HepG2 (cell line): ENCODE measurements around the gene TMPRSS15. TPM values are rescaled to one million over a fixed set of nuclear protein-coding genes. Genes with fewer than 3 reads are reported as not detected.

Experiments used
- ATAC-seq: fragments of 200-7000 bp; cut with Tn5 transposase; 3 replicates; pipeline ENCODE4 v1.9.1; 2020; ENCODE audit warnings: mild to moderate bottlenecking, moderate library complexity
- BruUV-seq: library from RNA; stranded (reverse); fragments of 400-500 nt; replicated peaks from 2 replicates; lab custom pipeline; 2021; lab: Mats Ljungman, UMichigan
- CTCF ChIA-PET: fragments of 300-600 bp; formaldehyde crosslinking; extraction: SDS; loops from one replicate; lab custom pipeline; 2021; ENCODE audit warnings: low total read pairs, inconsistent platforms, low intra/inter-chr PET ratio; lab: Yijun Ruan, JAX
- POLR2A ChIA-PET: fragments of 350-600 bp; sonication (Branson Sonifier 250); formaldehyde crosslinking; loops from one replicate; lab custom pipeline; 2020; ENCODE audit warnings: antibody characterized with exemption, inconsistent platforms; lab: Yijun Ruan, JAX
- DNase-seq: peaks from one replicate; pipeline ENCODE4 v3.0.0-alpha.2; 2015; ENCODE audit warnings: low spot score
- FAIRE-seq: peaks from 3 replicates; lab custom pipeline; 2011; peaks lifted over from hg19 to GRCh38; lab: Jason Lieb, UNC
- H2AFZ ChIP-seq: one replicate; pipeline ENCODE4 v1.6.1; 2011; ENCODE audit warnings: low read length, inconsistent platforms
- H3K27ac ChIP-seq: fragments of 300-600 bp; 3 replicates; pipeline ENCODE4 v1.8.0; 2011; ENCODE audit warnings: mixed run types, mild to moderate bottlenecking, mixed read lengths, low read length, inconsistent platforms; ENCODE audit not compliant: insufficient read depth; ENCODE audit errors: extremely low read length
- H3K27me3 ChIP-seq, 2 experiments: fragments of 200-600 bp in 1 of 2; 2 replicates in 1 of 2; 3 replicates in 1 of 2; pipeline versions ENCODE4 v1.6.0 to v1.8.0; 2011; ENCODE audit warnings: low read length in 2 of 2, mild to moderate bottlenecking in 2 of 2, moderate library complexity in 2 of 2, inconsistent platforms in 1 of 2; ENCODE audit not compliant: insufficient read depth in 2 of 2, control insufficient read depth in 1 of 2
- H3K36me3 ChIP-seq, 2 experiments: fragments of 200-600 bp in 1 of 2; replicated peaks in 1 of 2; 2 replicates in 1 of 2; 3 replicates in 1 of 2; pipeline versions ENCODE4 v1.5.1 to v1.8.0; 2011; ENCODE audit warnings: low read length in 2 of 2, inconsistent platforms in 1 of 2; ENCODE audit not compliant: insufficient read depth in 2 of 2, control insufficient read depth in 1 of 2
- H3K4me1 ChIP-seq: 2 replicates; pipeline ENCODE4 v1.5.1; 2012; ENCODE audit warnings: low read length, inconsistent platforms; ENCODE audit not compliant: insufficient read depth
- H3K4me2 ChIP-seq: 2 replicates; pipeline ENCODE4 v1.6.0; 2011; ENCODE audit warnings: low read depth, low read length, inconsistent platforms
- H3K4me3 ChIP-seq, 3 experiments: fragments of 200-600 bp in 1 of 3; sonication (generic), shearing (Covaris generic) in 1 of 3; replicated peaks in 1 of 3; 2 replicates each; pipeline ENCODE4 v1.5.1; 2011 to 2016; ENCODE audit warnings: low read length in 3 of 3, inconsistent platforms in 2 of 3, low read depth in 2 of 3, mild to moderate bottlenecking in 2 of 3, control low read depth in 1 of 3, mixed read lengths in 1 of 3; ENCODE audit not compliant: insufficient read depth in 1 of 3
- H3K79me2 ChIP-seq: one replicate; pipeline ENCODE4 v1.6.1; 2011; ENCODE audit warnings: low read length, inconsistent platforms; ENCODE audit not compliant: insufficient read depth
- H3K9ac ChIP-seq: 2 replicates; pipeline ENCODE4 v1.6.0; 2011; ENCODE audit warnings: mild to moderate bottlenecking, low read depth, low read length, inconsistent platforms; ENCODE audit not compliant: insufficient read depth
- H3K9me3 ChIP-seq: 2 replicates; pipeline ENCODE4 v1.5.1; 2012; ENCODE audit warnings: mild to moderate bottlenecking, low read length
- H4K20me1 ChIP-seq: 2 replicates; pipeline ENCODE4 v1.6.0; 2011; ENCODE audit warnings: inconsistent platforms, mild to moderate bottlenecking, low read length, moderate library complexity; ENCODE audit not compliant: insufficient read depth
- AKNA ChIP-seq: sonication (generic); formaldehyde crosslinking; IDR thresholded peaks from 2 replicates; pipeline ENCODE4 v1.4.0; 2020; ENCODE audit warnings: missing genetic modification reagents, borderline replicate concordance
- ASH2L ChIP-seq: fragments of 300-600, 200-600 bp; sonication (generic); IDR thresholded peaks from 2 replicates; pipeline ENCODE4 v1.7.0; 2017; ENCODE audit warnings: low read depth, mild to moderate bottlenecking, moderate library complexity, mixed read lengths, low read length; ENCODE audit not compliant: insufficient read length
- CSRNP2 ChIP-seq: sonication (generic); formaldehyde crosslinking; conservative IDR thresholded peaks from 2 replicates; pipeline ENCODE4 v1.8.0; 2022; ENCODE audit warnings: low read depth, missing genetic modification reagents
- ESRRA ChIP-seq: sonication (generic); formaldehyde crosslinking; IDR thresholded peaks from 2 replicates; pipeline ENCODE4 v1.5.1; 2020; ENCODE audit warnings: mild to moderate bottlenecking, low read depth, missing genetic modification reagents
- FOXK2 ChIP-seq: fragments of 450-650 bp; IDR thresholded peaks from 2 replicates; pipeline ENCODE4 v1.6.1; 2016
- GATAD2A ChIP-seq: IDR thresholded peaks from 2 replicates; pipeline ENCODE4 v1.6.1; 2016
- MAFF ChIP-seq: IDR thresholded peaks from 2 replicates; pipeline ENCODE4 v1.6.1; 2011; ENCODE audit warnings: low read depth, low read length, improper control_type of control experiment
- MXD4 ChIP-seq: IDR thresholded peaks from 2 replicates; pipeline ENCODE4 v1.6.1; 2016; ENCODE audit warnings: mild to moderate bottlenecking, missing biosample characterization, missing genetic modification reagents
- SKIL ChIP-seq: sonication (generic); formaldehyde crosslinking; IDR thresholded peaks from 2 replicates; pipeline ENCODE4 v1.8.0; 2022; ENCODE audit warnings: missing genetic modification reagents, mild to moderate bottlenecking, moderate library complexity, borderline replicate concordance
- SPEN ChIP-seq: sonication (generic); formaldehyde crosslinking; IDR thresholded peaks from 2 replicates; pipeline ENCODE4 v1.5.1; 2020; ENCODE audit warnings: low read depth, mild to moderate bottlenecking, missing genetic modification reagents
- ZNF781 ChIP-seq: sonication (generic); formaldehyde crosslinking; IDR thresholded peaks from 2 replicates; pipeline ENCODE4 v1.5.1; 2020; ENCODE audit warnings: borderline replicate concordance, mild to moderate bottlenecking, missing genetic modification reagents; ENCODE audit errors: not compliant biosample characterization
- WGBS: methylation state at CpG from one replicate; pipeline ENCODE4 v1.1.6; 2017; ENCODE audit warnings: low lambda C conversion rate; 5-methylcytosine and 5-hydroxymethylcytosine counted together
- in situ Hi-C: cut with HindIII; loops from 2 replicates; pipeline ENCODE4 v1.10.0; 2017; ENCODE audit warnings: low pct_unique_long_range_greater_than_20kb; ENCODE audit not compliant: extremely low pct_ligation_motif_present
- intact Hi-C: fragments of 100-400 bp; cut with micrococcal nuclease; formaldehyde crosslinking; loops from one replicate; pipeline ENCODE4 v1.10.0; 2022; ENCODE audit not compliant: unreplicated experiment
- polyA plus RNA-seq, 8 experiments: library from polyadenylated mRNA; depleted of rRNA in 3 of 8; stranded (reverse) in 7 of 8; unstranded in 1 of 8; fragments of >200 nt; fragmentation: Illumina TruSeq in 4 of 8; extraction: Trizol in 4 of 8; gene quantifications; 2 replicates each; pipeline versions ENCODE4 v1.2.1 to v1.2.3, GENCODE V29; 2011 to 2016; ENCODE audit warnings: low read depth in 4 of 8, missing spikeins in 1 of 8, mixed read lengths in 1 of 8; ENCODE audit not compliant: insufficient read depth in 1 of 8
- total RNA-seq, 5 experiments: library from RNA; depleted of rRNA; stranded (reverse); fragments of >200 nt; fragmentation: Illumina TruSeq; extraction: Trizol; gene quantifications; 2 replicates each; pipeline ENCODE4 v1.2.3, GENCODE V29; 2016; ENCODE audit warnings: low read depth in 1 of 5

TMPRSS15 gene
- total and polyA plus RNA-seq, 2 of the 13 experiments (the other 11 are each of a cell fraction or from before 2014, with no cell fraction given) = not detected

- TF ChIP-seq AKNA = no peak
- TF ChIP-seq ZNF781 (CRISPR knock-in tag) = no peak
- TF ChIP-seq ESRRA (CRISPR knock-in tag) = no peak
- no peak for TF ChIP-seq FOXK2
- TF ChIP-seq SPEN (CRISPR knock-in tag) = no peak
- no peak for TF ChIP-seq MAFF
Measured at GRCh38 chr21:18449605-18450550, 46.3 kb upstream of the TMPRSS15 start (continued).

- Histone ChIP-seq H3K4me3 (no peak overlapping the region), H3K36me3 (no peaks in the 10 kb centered on the region), H3K9ac (no peak overlapping the region), H3K4me1 (no peaks in the 10 kb centered on the region), H3K4me2 (no peak overlapping the region), H3K27ac (no peak overlapping the region), H3K79me2 (no peaks in the 10 kb centered on the region), H3K27me3 (no peaks in the 10 kb centered on the region), H4K20me1 (no peaks in the 10 kb centered on the region), H3K9me3 (peaks cover 61% of the 10 kb centered on the region), H2AFZ (no peak overlapping the region)
- ChIA-PET CTCF (no interaction called here), POLR2A (no interaction called here)
- in situ Hi-C loops (no loop called here), intact Hi-C loops (no loop called here)
- FAIRE-seq (no peak), DNase-seq (no peak), ATAC-seq (no peak)
- no peak for TF ChIP-seq SKIL (CRISPR knock-in tag)
- TF ChIP-seq GATAD2A = no peak
- no peak for TF ChIP-seq CSRNP2 (CRISPR knock-in tag)
- no peak for TF ChIP-seq ASH2L
- no peak for TF ChIP-seq MXD4 (CRISPR knock-in tag)
- WGBS = 27% methylated on average over 2 of the region's 6 CpGs
- BruUV-seq = no TSS peak
Measured at GRCh38 chr21:18443701-18444100, 40.1 kb upstream of the TMPRSS15 start.
